NCI-H69 (cell line): ENCODE results near the gene KIAA0753.

Experiments
- DNase-seq: peaks from one replicate; lab custom pipeline; 2025; lab: John Stamatoyannopoulos, UW

KIAA0753 gene

DNA sequence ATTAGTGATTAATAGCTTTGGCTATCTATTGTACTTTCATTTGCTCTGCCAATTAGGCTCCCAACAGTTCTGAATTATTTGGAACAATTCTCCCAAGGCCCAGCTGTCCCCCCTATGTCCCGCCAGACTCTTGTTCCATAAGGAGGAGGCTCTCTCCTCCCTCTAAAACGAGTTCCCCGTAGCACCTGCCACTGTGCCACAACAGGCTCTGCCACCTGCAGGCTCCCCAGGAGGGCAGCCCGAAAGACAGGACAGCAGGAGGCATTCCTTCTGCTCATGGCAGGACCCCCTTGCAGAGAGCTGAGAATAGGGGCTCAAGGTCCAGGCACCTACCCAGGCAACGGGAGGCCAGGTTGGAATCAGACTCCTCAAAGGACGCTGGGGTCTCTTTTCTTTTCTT is 93.2 kb downstream of the KIAA0753 start:
- peak; percentile 42 for DNase-seq

DNA sequence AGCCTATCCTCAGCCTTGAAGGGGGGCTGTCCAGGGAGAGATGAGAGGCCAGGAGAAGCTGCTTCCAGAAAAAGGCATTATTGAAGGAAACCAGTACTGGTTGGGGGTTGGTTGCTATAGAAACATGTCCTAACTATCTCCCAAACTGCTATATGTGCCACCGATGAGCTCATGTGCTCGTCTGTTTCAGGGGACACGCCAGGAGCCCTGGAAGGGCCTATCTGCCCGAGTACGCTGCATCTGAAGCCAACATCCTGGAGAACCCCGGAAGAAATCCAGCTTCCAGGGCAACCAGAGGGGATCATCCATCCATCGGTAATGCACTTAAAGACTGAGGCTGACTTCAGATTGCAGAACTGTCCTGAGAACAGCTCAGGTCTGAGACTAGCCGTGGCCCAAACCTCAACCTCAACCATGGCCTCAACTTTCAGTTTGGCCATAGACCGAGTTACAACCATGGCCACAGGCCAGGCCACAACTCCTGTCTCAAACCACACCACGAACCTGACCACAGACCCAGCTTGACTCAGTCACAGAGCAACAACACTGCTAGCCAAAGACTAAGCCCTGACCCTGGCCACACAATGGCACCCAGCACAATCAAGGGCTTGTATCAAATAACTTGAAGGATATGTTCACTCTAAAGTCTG is 94.3 kb downstream of the KIAA0753 start:
- DNase-seq = no peak

DNA sequence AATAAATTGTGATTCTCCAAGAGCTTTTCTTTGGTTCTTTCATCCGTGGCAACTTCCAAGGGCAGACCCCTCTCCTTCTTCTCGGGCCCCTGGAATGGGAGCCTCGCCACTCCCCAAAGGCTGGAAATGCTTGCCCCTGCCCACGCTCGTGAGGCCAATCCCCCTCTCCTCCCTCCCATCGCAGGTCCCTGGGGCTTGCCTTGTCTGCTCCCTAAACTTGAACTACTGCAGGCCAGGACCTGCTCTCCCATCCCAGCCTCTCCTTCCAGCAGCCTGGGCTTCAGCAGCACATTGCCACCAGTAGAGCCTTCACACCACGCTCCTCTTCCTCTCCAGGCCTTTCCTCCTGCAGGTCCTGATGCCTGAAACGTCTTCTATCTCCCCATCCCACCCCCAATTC is 95.2 kb downstream of the KIAA0753 start:
- DNase-seq = no peak

DNA sequence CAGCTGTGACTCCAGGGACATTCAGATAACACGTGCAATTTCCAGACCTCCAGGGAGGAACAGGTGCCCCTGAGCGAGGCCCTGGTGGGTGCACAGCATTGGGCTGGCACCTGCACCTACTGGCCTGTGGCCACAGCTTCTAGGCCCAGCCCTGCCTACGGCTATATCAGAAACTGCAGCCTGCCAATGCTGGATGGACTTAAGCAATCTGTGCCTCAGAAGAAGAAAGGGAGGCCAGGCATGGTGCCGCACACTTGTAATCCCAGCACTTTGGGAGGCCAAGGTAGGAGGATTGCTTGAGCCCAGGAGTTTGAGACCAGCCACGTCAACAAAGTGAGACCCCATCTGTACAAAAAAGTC is 96.5 kb downstream of the KIAA0753 start:
- no peak for DNase-seq

- DNase-seq = no peak
These were observed 97.2 kb downstream of the KIAA0753 start for GRCh38 chr17:6543079-6544010.

DNA sequence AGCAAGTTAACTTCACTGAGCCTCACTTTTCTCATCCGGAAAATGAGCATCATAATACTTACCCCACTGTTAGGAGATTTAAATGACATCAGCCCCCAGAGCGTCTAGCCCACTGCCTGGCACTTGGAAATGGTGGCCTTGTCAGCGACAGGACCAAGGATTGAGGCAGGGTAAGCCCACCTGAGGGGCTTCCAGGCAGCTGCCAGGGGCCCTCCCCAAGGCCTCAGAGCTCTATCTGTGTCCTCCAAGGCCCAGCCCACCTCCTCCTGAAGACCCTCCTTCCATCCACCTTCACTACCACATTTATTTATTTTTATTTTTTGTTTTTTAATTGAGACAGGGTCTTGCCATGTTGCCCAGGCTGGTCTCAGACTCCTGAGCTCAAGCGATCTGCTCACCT is 97.9 kb downstream of the KIAA0753 start:
- no peak for DNase-seq

- DNase-seq = peak; percentile 26
These were observed 98.6 kb downstream of the KIAA0753 start for GRCh38 chr17:6541886-6542285.

- DNase-seq = no peak
These were observed 100.6 kb downstream of the KIAA0753 start for GRCh38 chr17:6539871-6540270.

DNA sequence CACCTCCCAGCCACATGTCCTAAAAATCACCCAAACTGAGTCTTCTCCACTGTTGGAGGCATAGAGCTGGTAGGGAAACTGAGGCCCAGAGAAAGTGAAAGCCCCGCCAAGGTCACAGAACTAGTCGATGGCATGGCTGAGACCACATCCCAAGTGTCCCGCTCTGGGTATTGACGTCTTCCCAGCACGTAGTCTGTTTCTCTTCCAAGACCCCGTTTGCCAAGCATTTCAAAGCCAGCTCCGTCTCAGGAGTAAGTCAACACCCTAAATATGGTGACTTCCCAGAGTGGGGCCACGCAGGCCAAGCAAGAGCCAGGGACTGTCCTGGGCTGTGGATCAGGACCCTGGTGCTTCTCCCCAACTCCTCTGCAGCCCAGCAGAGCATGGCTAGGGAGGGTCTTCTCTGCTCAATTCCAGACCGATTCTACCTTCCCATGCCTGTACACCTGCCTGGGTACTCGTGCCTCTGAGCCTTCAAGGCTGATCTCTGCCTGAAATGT is 103.9 kb downstream of the KIAA0753 start:
- no peak for DNase-seq

- DNase-seq = no peak
These were observed 104.5 kb downstream of the KIAA0753 start for GRCh38 chr17:6536053-6536452.

DNA sequence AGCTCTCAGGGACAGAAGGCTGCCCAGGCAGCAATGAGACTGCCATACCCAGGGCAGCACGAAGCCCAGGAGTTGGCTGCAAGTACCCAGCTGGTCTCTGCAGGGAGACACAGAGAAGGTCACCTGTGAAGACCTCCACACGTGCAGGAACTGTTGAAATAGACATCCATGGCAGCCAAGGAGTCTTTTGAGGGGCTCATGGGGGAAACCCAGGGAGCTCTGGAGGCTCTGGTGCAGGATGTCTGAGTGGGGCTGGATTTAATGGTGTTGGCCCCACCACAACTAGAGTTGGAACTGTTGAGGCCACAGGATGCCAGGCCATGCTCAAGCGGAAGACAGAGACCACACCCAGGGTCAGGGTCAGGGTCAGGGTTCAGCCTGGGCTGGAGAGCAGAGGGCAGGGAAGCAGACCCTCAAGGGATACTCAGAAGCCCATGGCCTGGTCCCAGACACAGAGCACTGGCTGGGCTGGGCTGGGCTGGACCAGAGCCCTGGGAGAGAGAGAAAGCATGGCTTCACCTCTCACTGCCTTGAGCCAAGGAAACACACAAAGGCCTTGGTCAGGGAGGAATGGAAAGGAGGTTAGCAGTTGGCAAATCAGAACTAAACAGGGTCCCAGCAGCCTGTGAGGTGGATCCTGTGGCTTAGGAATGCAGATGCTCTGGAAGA is 105.5 kb downstream of the KIAA0753 start:
- no peak for DNase-seq

DNA sequence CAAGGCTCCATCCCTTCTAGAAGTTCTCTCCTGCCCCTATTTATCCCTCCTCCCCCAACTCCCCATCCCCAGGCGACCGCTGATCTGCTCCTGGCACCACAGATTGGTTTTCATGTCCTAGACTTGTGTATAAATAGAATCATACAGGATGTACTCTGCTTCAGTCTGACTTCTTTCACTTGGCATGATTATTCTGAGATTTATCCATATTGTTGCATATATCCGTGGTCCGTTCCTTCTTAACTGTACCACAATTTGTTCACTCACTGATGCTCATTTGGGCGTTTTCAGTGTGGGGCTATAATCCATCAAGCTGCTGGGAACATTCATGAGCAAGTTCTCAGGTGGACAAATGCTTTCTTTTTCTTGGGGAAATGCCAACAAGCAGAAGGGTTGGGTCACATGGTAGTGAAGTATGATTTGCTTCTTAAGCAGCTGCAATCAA is 108.0 kb downstream of the KIAA0753 start:
- no peak for DNase-seq

GRCh38 chr17:6531575-6531974 is 108.9 kb downstream of the KIAA0753 start:
- no peak for DNase-seq

- DNase-seq = no peak
These were observed 110.1 kb downstream of the KIAA0753 start for GRCh38 chr17:6530324-6530920.

- DNase-seq = no peak
These were observed 112.0 kb downstream of the KIAA0753 start for GRCh38 chr17:6528557-6528956.
